Keratinocyte (primary cell): ENCODE results near the gene B4GALT3. TPM values are rescaled to one million over a fixed set of nuclear protein-coding genes. Genes with fewer than 3 reads are reported as not detected.
A peak's percentile ranks its signal among the peaks of the same experiment; 100 is the strongest.

Experiments
- DNase-seq: peaks from one replicate; pipeline ENCODE4 v3.0.0-alpha.2; 2011; ENCODE audit warnings: low read depth, missing footprints, low spot score
- FAIRE-seq: peaks from 2 replicates; lab custom pipeline; 2011; peaks lifted over from hg19 to GRCh38; lab: Jason Lieb, UNC
- H2AFZ ChIP-seq: 2 replicates; pipeline ENCODE4 v1.6.0; 2012; ENCODE audit warnings: low read length, control low read depth, inconsistent platforms; ENCODE audit not compliant: control insufficient read depth
- H3K27ac ChIP-seq: 2 replicates; pipeline ENCODE4 v1.5.1; 2011; ENCODE audit warnings: low read length; ENCODE audit not compliant: control insufficient read depth, insufficient read depth
- H3K27me3 ChIP-seq: 3 replicates; pipeline ENCODE4 v1.6.0; 2011; ENCODE audit warnings: low read length; ENCODE audit not compliant: control insufficient read depth, insufficient read depth; ENCODE audit errors: extremely low read depth
- H3K36me3 ChIP-seq, 2 experiments: 2 replicates in 1 of 2; 3 replicates in 1 of 2; pipeline ENCODE4 v1.5.1; 2011; ENCODE audit warnings: low read length in 2 of 2, mild to moderate bottlenecking in 1 of 2; ENCODE audit not compliant: control insufficient read depth in 2 of 2, insufficient read depth in 2 of 2; ENCODE audit errors: extremely low read depth in 1 of 2
- H3K4me1 ChIP-seq: 3 replicates; pipeline ENCODE4 v1.5.1; 2011; ENCODE audit warnings: low read length; ENCODE audit not compliant: control insufficient read depth, insufficient read depth; ENCODE audit errors: extremely low read depth
- H3K4me2 ChIP-seq: 3 replicates; pipeline ENCODE4 v1.6.0; 2011; ENCODE audit warnings: low read depth, low read length; ENCODE audit not compliant: control insufficient read depth, insufficient read depth; ENCODE audit errors: extremely low read depth
- H3K4me3 ChIP-seq, 3 experiments: fragments of 200-600 bp in 1 of 3; sonication (generic) in 1 of 3; 2 replicates in 2 of 3; 3 replicates in 1 of 3; pipeline ENCODE4 v1.5.1; 2011 to 2016; ENCODE audit warnings: low read length in 3 of 3, mild to moderate bottlenecking in 3 of 3, control low read depth in 2 of 3, inconsistent platforms in 1 of 3, low read depth in 1 of 3, mixed read lengths in 1 of 3, mixed run types in 1 of 3, moderate library complexity in 1 of 3; ENCODE audit not compliant: control insufficient read depth in 2 of 3, insufficient read depth in 2 of 3; ENCODE audit errors: extremely low read depth in 1 of 3
- H3K79me2 ChIP-seq: 2 replicates; pipeline ENCODE4 v1.6.0; 2012; ENCODE audit warnings: low read length; ENCODE audit not compliant: control insufficient read depth, insufficient read depth
- H3K9ac ChIP-seq: 3 replicates; pipeline ENCODE4 v1.6.0; 2011; ENCODE audit warnings: low read length; ENCODE audit not compliant: control insufficient read depth, insufficient read depth; ENCODE audit errors: extremely low read depth
- H3K9me1 ChIP-seq: 3 replicates; pipeline ENCODE4 v1.6.0; 2011; ENCODE audit warnings: low read length; ENCODE audit not compliant: control insufficient read depth, insufficient read depth; ENCODE audit errors: extremely low read depth
- H3K9me3 ChIP-seq: 2 replicates; pipeline ENCODE4 v1.5.1; 2012; ENCODE audit warnings: low read depth, low read length; ENCODE audit not compliant: control insufficient read depth
- H4K20me1 ChIP-seq: 3 replicates; pipeline ENCODE4 v1.6.0; 2011; ENCODE audit warnings: low read length; ENCODE audit not compliant: control insufficient read depth, insufficient read depth; ENCODE audit errors: extremely low read depth
- EZH2 ChIP-seq: IDR thresholded peaks from one replicate; pipeline ENCODE4 v1.6.1; 2012; ENCODE audit warnings: inconsistent platforms, mild to moderate bottlenecking, low read length, moderate library complexity
- dilution Hi-C: fragments of 300-500 bp; cut with MboI; formaldehyde crosslinking; loops from one replicate; pipeline ENCODE4 v1.7.0; 2020; ENCODE audit warnings: low sequenced_read_pairs; ENCODE audit not compliant: extremely low pct_ligation_motif_present
- polyA plus RNA-seq, 5 experiments: library from polyadenylated mRNA; depleted of rRNA in 3 of 5; stranded (reverse) in 3 of 5; stranded (forward) in 1 of 5; unstranded in 1 of 5; fragments of >200 nt; gene quantifications; 1 replicate in 1 of 5; 2 replicates in 3 of 5; 3 replicates in 1 of 5; pipeline versions ENCODE4 v1.2.1 to v1.2.3, GENCODE V29; 2011 to 2012; ENCODE audit warnings: missing spikeins in 2 of 5, low read depth in 1 of 5, low replicate concordance in 1 of 5
- TF ChIP-seq, protein P1 (sequence below), 3 experiments: IDR thresholded peaks in 1 of 3; conservative IDR thresholded peaks in 1 of 3; optimal IDR thresholded peaks in 1 of 3; 2 replicates in 2 of 3; 3 replicates in 1 of 3; pipeline versions ENCODE3 to v1.5.1; 2011; ENCODE audit warnings: low read length in 3 of 3, mild to moderate bottlenecking in 3 of 3, moderate library complexity in 2 of 3, control low read depth in 1 of 3, inconsistent platforms in 1 of 3; ENCODE audit not compliant: insufficient read depth in 2 of 3; ENCODE audit errors: extremely low read depth in 1 of 3

The B4GALT3 gene
- polyA plus RNA-seq, 1 donor (not counting 4 experiments of a cell fraction or from before 2014, with no cell fraction given) = 19.1 TPM

GRCh38 chr1:161164901-161165610 is 12.3 kb downstream of the B4GALT3 start:
- Histone ChIP-seq H4K20me1 (no peaks in the 10 kb centered on the region), H3K9me1 (no peaks in the 10 kb centered on the region), H3K79me2 (peaks cover 11% of the 10 kb centered on the region), H3K36me3 (peaks cover 12 to 32% of the 10 kb centered on the region in 2 experiments), H3K4me3 (peak overlapping the region in 2 of 3 experiments; percentile 89 to 93), H3K4me2 (peak overlapping the region; percentile 97), H3K4me1 (peaks cover 19% of the 10 kb centered on the region), H3K9me3 (no peaks in the 10 kb centered on the region), H3K27me3 (no peaks in the 10 kb centered on the region), H3K9ac (peak overlapping the region; percentile 89), H2AFZ (no peak overlapping the region), H3K27ac (peak overlapping the region; percentile 93)
- DNase-seq = no peak
- TF ChIP-seq EZH2 = no peak
- TF ChIP-seq, protein P1, sequence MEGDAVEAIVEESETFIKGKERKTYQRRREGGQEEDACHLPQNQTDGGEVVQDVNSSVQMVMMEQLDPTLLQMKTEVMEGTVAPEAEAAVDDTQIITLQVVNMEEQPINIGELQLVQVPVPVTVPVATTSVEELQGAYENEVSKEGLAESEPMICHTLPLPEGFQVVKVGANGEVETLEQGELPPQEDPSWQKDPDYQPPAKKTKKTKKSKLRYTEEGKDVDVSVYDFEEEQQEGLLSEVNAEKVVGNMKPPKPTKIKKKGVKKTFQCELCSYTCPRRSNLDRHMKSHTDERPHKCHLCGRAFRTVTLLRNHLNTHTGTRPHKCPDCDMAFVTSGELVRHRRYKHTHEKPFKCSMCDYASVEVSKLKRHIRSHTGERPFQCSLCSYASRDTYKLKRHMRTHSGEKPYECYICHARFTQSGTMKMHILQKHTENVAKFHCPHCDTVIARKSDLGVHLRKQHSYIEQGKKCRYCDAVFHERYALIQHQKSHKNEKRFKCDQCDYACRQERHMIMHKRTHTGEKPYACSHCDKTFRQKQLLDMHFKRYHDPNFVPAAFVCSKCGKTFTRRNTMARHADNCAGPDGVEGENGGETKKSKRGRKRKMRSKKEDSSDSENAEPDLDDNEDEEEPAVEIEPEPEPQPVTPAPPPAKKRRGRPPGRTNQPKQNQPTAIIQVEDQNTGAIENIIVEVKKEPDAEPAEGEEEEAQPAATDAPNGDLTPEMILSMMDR (optimal IDR thresholded peaks at IDR 0.05 in 1 of 3, IDR thresholded peaks at IDR 0.05 in 1 of 3, conservative IDR thresholded peaks at IDR 0.05 in 1 of 3; ENCODE audit: extremely low read depth in 1 of 3, insufficient read depth in 2 of 3, low read length in 3 of 3) = no peak
- dilution Hi-C loops = no loop called here
- FAIRE-seq = no peak

- no peak overlapping the region for H3K4me2 ChIP-seq
- no peak overlapping the region for H3K9ac ChIP-seq
- FAIRE-seq (no peak), DNase-seq (no peak)
- no peaks in the 10 kb centered on the region for H3K27me3 ChIP-seq
- peaks cover 7 to 27% of the 10 kb centered on the region in 2 experiments for H3K36me3 ChIP-seq
- no peaks in the 10 kb centered on the region for H3K9me1 ChIP-seq
- TF ChIP-seq, protein P1 (optimal IDR thresholded peaks at IDR 0.05 in 1 of 3, IDR thresholded peaks at IDR 0.05 in 1 of 3, conservative IDR thresholded peaks at IDR 0.05 in 1 of 3; ENCODE audit: extremely low read depth in 1 of 3, insufficient read depth in 2 of 3, low read length in 3 of 3) = no peak
- TF ChIP-seq EZH2 = no peak
- no peak overlapping the region for H2AFZ ChIP-seq
- no peak overlapping the region for H3K27ac ChIP-seq
- no peak overlapping the region for H3K4me3 ChIP-seq
- dilution Hi-C loops = no loop called here
- H3K4me1 ChIP-seq = peaks cover 23% of the 10 kb centered on the region
- peaks cover 15% of the 10 kb centered on the region for H3K79me2 ChIP-seq
- H4K20me1 ChIP-seq = no peaks in the 10 kb centered on the region
- H3K9me3 ChIP-seq = no peaks in the 10 kb centered on the region
Measured at GRCh38 chr1:161163793-161164192, 13.5 kb downstream of the B4GALT3 start.
